A172 (cell line): ENCODE data around the gene CLEC2L. TPM values are rescaled to one million over a fixed set of nuclear protein-coding genes. Genes with fewer than 3 reads are reported as not detected.

Experiments
- DNase-seq: peaks from one replicate; pipeline ENCODE4 v3.0.0-alpha.2; 2015; ENCODE audit warnings: low spot score
- total RNA-seq: library from RNA; depleted of rRNA; stranded (reverse); fragments of >200 nt; shearing (Covaris generic); gene quantifications from 2 replicates; pipeline ENCODE4 v1.2.3, GENCODE V29; 2014; rRNA removed

CLEC2L gene
- total RNA-seq, 1 experiment from 2014 or later, result not detected

- no peak for DNase-seq
Measured at GRCh38 chr7:139575338-139575680, 51.8 kb downstream of the CLEC2L start.

- DNase-seq, result no peak
Measured at GRCh38 chr7:139576179-139576973, 52.9 kb downstream of the CLEC2L start.

- no peak for DNase-seq
Measured at GRCh38 chr7:139580435-139580834, 57.0 kb downstream of the CLEC2L start.

GRCh38 chr7:139582130-139582650, 58.7 kb downstream of the CLEC2L start:
- no peak for DNase-seq

GRCh38 chr7:139582671-139583155, 59.2 kb downstream of the CLEC2L start:
- no peak for DNase-seq

- DNase-seq, result no peak
Measured at GRCh38 chr7:139583826-139584553, 60.5 kb downstream of the CLEC2L start.

- no peak for DNase-seq
Measured at GRCh38 chr7:139585042-139585441, 61.6 kb downstream of the CLEC2L start.

- DNase-seq, result no peak
Measured at GRCh38 chr7:139586286-139586685, 62.8 kb downstream of the CLEC2L start.

- no peak for DNase-seq
Measured at GRCh38 chr7:139587535-139587934, 64.0 kb downstream of the CLEC2L start.

GRCh38 chr7:139588632-139589031, 65.1 kb downstream of the CLEC2L start:
- DNase-seq, result no peak

GRCh38 chr7:139589474-139589873, 66.0 kb downstream of the CLEC2L start:
- DNase-seq, result no peak

GRCh38 chr7:139591550-139592195, 68.2 kb downstream of the CLEC2L start:
- DNase-seq, result no peak

GRCh38 chr7:139592801-139593461, 69.4 kb downstream of the CLEC2L start:
- no peak for DNase-seq

- no peak for DNase-seq
Measured at GRCh38 chr7:139594090-139594489, 70.6 kb downstream of the CLEC2L start.

Other genes with a start within 250 kb of the CLEC2L start
- gene FMC1, start 182.3 kb upstream of the CLEC2L start, total RNA-seq, result 4.9 and 7.5 TPM in 2 replicates
- 63.1 and 77.4 TPM in 2 replicates for gene LUC7L2, start 163.8 kb upstream of the CLEC2L start, total RNA-seq
- gene KLRG2, start 40.0 kb upstream of the CLEC2L start, total RNA-seq, result 0.12 TPM in 1 of 2 replicates, not detected in the other